PC-9 (cell line): ENCODE measurements around the gene ZNF432. TPM values are rescaled to one million over a fixed set of nuclear protein-coding genes. Genes with fewer than 3 reads are reported as not detected.

ENCODE experiments used
- BruUV-seq: library from RNA; stranded (reverse); fragments of 400-500 nt; replicated peaks from 2 replicates; lab custom pipeline; 2021; lab: Mats Ljungman, UMichigan
- CTCF ChIA-PET: fragments of 300-600 bp; sonication (Branson Sonifier 250); formaldehyde crosslinking; loops from one replicate; lab custom pipeline; 2022; ENCODE audit warnings: antibody characterized with exemption; lab: Charles Lee
- POLR2A ChIA-PET: fragments of 300-600 bp; sonication (Branson Sonifier 250); formaldehyde crosslinking; loops from one replicate; lab custom pipeline; 2022; ENCODE audit warnings: antibody characterized with exemption; ENCODE audit not compliant: unreplicated experiment; lab: Charles Lee
- DNase-seq, 2 experiments: peaks; one replicate each; pipeline versions ENCODE4 v3.0.0 to v3.0.0-alpha.2; 2015 to 2022; ENCODE audit warnings: mixed read lengths in 1 of 2
- H2AFZ ChIP-seq: fragments of 200-600 bp; sonication (generic); 2 replicates; pipeline ENCODE4 v1.8.1; 2017; ENCODE audit warnings: antibody characterized with exemption
- H3F3A ChIP-seq: fragments of 200-600 bp; sonication (generic); 2 replicates; pipeline ENCODE4 v1.8.1; 2017; ENCODE audit warnings: antibody characterized with exemption, mild to moderate bottlenecking, low read depth; ENCODE audit not compliant: insufficient read depth
- H3K27ac ChIP-seq: fragments of 200-600 bp; sonication (generic); 2 replicates; pipeline ENCODE4 v1.6.1; 2016; ENCODE audit warnings: mixed run types
- H3K27me3 ChIP-seq: fragments of 200-600 bp; sonication (generic); 2 replicates; pipeline ENCODE4 v1.6.1; 2016; ENCODE audit warnings: low read depth, mixed run types; ENCODE audit not compliant: insufficient read depth
- H3K36me3 ChIP-seq: fragments of 200-600 bp; sonication (generic); 2 replicates; pipeline ENCODE4 v1.6.1; 2016; ENCODE audit warnings: low read depth, mixed run types
- H3K4me1 ChIP-seq: fragments of 200-600 bp; sonication (generic); replicated peaks from 2 replicates; pipeline ENCODE4 v1.6.1; 2016; ENCODE audit warnings: mixed run types; ENCODE audit not compliant: insufficient read depth
- H3K4me2 ChIP-seq: fragments of 200-600 bp; sonication (generic); 2 replicates; pipeline ENCODE4 v1.6.1; 2017; ENCODE audit warnings: mixed run types
- H3K4me3 ChIP-seq: fragments of 200-600 bp; sonication (generic); 2 replicates; pipeline ENCODE4 v1.6.1; 2016; ENCODE audit warnings: mixed run types
- H3K79me2 ChIP-seq: fragments of 200-600 bp; sonication (generic); 2 replicates; pipeline ENCODE4 v1.6.1; 2017; ENCODE audit warnings: low read depth, mixed run types
- H3K9me2 ChIP-seq: fragments of 200-600 bp; sonication (generic); 2 replicates; pipeline ENCODE4 v1.8.1; 2017; ENCODE audit warnings: mild to moderate bottlenecking; ENCODE audit not compliant: insufficient read depth
- H3K9me3 ChIP-seq: fragments of 200-600 bp; sonication (generic); 2 replicates; pipeline ENCODE4 v1.8.1; 2016; ENCODE audit warnings: low read depth; ENCODE audit not compliant: insufficient read depth
- H4K20me1 ChIP-seq: fragments of 200-600 bp; sonication (generic); 2 replicates; pipeline ENCODE4 v1.8.1; 2017; ENCODE audit not compliant: insufficient read depth
- EZH2 ChIP-seq: fragments of 200-600 bp; sonication (generic); IDR thresholded peaks from 2 replicates; pipeline ENCODE4 v1.8.0; 2017; ENCODE audit warnings: antibody characterized with exemption, low read depth
- intact Hi-C: fragments of 100-400 bp; cut with micrococcal nuclease; formaldehyde crosslinking; loops from one replicate; pipeline ENCODE4 v1.10.0; 2022; ENCODE audit not compliant: unreplicated experiment
- total RNA-seq: library from RNA; stranded (reverse); gene quantifications from 2 replicates; pipeline ENCODE4 v1.2.3, GENCODE V29; 2021
- TF ChIP-seq, protein P1 (sequence below): fragments of 200-600 bp; sonication (generic); conservative IDR thresholded peaks from 2 replicates; pipeline ENCODE4 v1.6.1; 2017; ENCODE audit warnings: mixed run types, antibody characterized with exemption, mild to moderate bottlenecking, moderate library complexity

The ZNF432 gene
- total RNA-seq, 1 experiment from 2014 or later = 9.9 TPM

DNA sequence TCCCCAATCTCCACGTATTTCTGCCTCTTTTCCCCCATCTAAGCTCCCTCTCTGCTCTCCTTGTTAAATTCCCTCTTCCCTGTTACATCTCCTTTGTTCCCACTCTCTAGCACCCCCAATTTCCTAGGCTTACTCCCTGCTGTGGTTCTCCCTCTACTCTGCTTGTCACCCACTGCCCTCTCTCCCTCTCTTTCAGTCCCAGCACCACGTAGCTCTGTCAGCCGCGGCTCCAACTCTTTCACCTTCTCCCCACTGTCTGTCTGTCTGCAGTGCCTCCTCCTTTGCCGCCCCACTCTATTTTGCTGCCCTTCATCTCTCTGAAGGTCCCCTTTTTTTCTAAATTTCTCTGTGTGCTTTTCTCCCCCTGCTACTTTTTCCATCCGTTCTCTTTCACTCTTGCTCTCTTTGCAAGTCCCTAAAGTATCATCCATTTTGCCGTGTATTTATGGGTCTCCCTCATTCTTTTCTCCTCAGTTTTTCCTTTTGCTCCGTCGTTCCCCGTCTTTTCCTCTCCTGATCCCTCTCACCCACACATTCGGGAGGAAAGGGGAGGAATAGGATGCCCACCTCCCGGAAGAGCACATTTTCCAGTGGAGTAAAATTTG lies 46.0 kb upstream of the ZNF432 start:
- Histone ChIP-seq H3K4me1 (peaks cover 10% of the 10 kb centered on the region), H3K79me2 (peaks cover 45% of the 10 kb centered on the region), H3F3A (peaks cover 11% of the 10 kb centered on the region), H3K27me3 (no peaks in the 10 kb centered on the region), H4K20me1 (no peaks in the 10 kb centered on the region), H2AFZ (peak overlapping the region; percentile 94), H3K4me2 (peak overlapping the region; percentile 93), H3K27ac (0 out of 2 replicates have a peak overlapping the region, but pooled peaks have one; percentile 73), H3K36me3 (peaks cover 41% of the 10 kb centered on the region), H3K9me3 (peaks cover 72% of the 10 kb centered on the region), H3K9me2 (no peaks in the 10 kb centered on the region), H3K4me3 (peak overlapping the region; percentile 85)
- POLR2A ChIA-PET = interaction anchor here (0.6 kb wide), 1 partner anchor 80 kb away, joined by 3 read pairs; no protein-coding TSS in a partner anchor
- CTCF ChIA-PET = no interaction called here
- DNase-seq = no peak
- BruUV-seq = no TSS peak
- intact Hi-C loops = loop anchor here (2.0 kb wide), 1 partner anchor 44 kb away; the partner anchor contains the start of gene ZNF616
- TF ChIP-seq, protein P1, sequence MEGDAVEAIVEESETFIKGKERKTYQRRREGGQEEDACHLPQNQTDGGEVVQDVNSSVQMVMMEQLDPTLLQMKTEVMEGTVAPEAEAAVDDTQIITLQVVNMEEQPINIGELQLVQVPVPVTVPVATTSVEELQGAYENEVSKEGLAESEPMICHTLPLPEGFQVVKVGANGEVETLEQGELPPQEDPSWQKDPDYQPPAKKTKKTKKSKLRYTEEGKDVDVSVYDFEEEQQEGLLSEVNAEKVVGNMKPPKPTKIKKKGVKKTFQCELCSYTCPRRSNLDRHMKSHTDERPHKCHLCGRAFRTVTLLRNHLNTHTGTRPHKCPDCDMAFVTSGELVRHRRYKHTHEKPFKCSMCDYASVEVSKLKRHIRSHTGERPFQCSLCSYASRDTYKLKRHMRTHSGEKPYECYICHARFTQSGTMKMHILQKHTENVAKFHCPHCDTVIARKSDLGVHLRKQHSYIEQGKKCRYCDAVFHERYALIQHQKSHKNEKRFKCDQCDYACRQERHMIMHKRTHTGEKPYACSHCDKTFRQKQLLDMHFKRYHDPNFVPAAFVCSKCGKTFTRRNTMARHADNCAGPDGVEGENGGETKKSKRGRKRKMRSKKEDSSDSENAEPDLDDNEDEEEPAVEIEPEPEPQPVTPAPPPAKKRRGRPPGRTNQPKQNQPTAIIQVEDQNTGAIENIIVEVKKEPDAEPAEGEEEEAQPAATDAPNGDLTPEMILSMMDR = no peak
- no peak for TF ChIP-seq EZH2

DNA sequence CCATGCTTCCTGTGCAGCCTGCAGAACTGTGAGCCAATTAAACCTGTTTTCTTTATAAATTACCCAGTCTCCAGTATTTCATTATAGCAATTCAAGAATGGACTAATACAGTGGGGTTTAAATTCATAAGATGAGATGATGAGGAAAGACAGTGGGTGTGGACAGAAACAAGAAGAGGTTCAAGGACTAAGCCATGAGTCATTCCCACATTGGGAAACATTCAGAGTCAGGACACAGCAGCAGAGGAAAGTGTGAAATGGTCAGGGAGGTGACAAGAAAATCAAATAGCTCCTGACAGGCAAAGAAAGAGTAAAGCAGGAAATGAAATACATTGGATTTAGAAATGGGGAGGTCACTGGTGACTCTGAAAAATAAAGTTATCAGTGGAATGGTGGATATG lies 37.8 kb upstream of the ZNF432 start:
- peaks cover 84% of the 10 kb centered on the region for H3K36me3 ChIP-seq

DNA sequence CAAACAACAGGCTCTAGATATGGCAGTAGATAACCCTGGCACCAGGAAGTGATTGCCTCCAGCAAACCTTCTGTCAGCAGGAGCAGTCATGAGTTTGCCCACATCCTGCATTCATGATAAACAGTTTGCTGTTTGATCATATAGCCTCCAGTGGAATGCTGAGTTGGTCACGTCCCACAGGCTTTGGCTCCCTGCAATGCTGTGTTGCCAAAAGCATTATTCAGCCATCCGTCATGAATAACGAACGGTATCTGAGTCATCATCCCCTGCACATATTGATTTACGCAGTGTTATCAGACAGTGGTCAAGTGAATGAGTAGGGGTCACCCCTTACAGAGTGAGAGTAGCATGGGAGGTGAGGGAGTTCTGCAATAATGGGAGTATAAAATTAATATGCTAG lies 21.9 kb upstream of the ZNF432 start:
- DNase-seq = no peak
- CTCF ChIA-PET = no interaction called here
- H3K27me3 ChIP-seq = no peaks in the 10 kb centered on the region
- POLR2A ChIA-PET = no interaction called here
- intact Hi-C loops = no loop called here
- TF ChIP-seq, protein P1 = no peak
- TF ChIP-seq EZH2 = no peak
- no peak overlapping the region for H3K4me3 ChIP-seq
- H4K20me1 ChIP-seq = no peaks in the 10 kb centered on the region
- peaks cover 94% of the 10 kb centered on the region for H3K36me3 ChIP-seq
- peaks cover 12% of the 10 kb centered on the region; the same call in 1 of the 2 replicates for H3F3A ChIP-seq
- H3K4me2 ChIP-seq = no peak overlapping the region
- H3K4me1 ChIP-seq = no peaks in the 10 kb centered on the region
- peaks cover 93% of the 10 kb centered on the region for H3K9me3 ChIP-seq
- BruUV-seq = no TSS peak
- H3K9me2 ChIP-seq = no peaks in the 10 kb centered on the region
- H2AFZ ChIP-seq = no peak overlapping the region
- H3K79me2 ChIP-seq = no peaks in the 10 kb centered on the region
- no peak overlapping the region for H3K27ac ChIP-seq

More for the DNA sequence above, 37.8 kb upstream of the ZNF432 start:
- Histone ChIP-seq H4K20me1 (no peaks in the 10 kb centered on the region), H2AFZ (no peak overlapping the region), H3K4me2 (no peak overlapping the region), H3K4me3 (no peak overlapping the region), H3F3A (no peaks in the 10 kb centered on the region), H3K9me2 (no peaks in the 10 kb centered on the region), H3K27me3 (no peaks in the 10 kb centered on the region), H3K4me1 (no peaks in the 10 kb centered on the region), H3K79me2 (peaks cover 17% of the 10 kb centered on the region; the same call in 1 of the 2 replicates), H3K9me3 (peaks cover 69% of the 10 kb centered on the region), H3K27ac (no peak overlapping the region)
- POLR2A ChIA-PET = no interaction called here
- TF ChIP-seq EZH2 = no peak
- TF ChIP-seq, protein P1 = no peak
- DNase-seq = no peak
- no TSS peak for BruUV-seq
- intact Hi-C loops = no loop called here
- CTCF ChIA-PET = no interaction called here
